IMR-90 (cell line): Measurements from ENCODE around the gene NEIL1. TPM values are rescaled to one million over a fixed set of nuclear protein-coding genes. Genes with fewer than 3 reads are reported as not detected.
A peak's percentile ranks its signal among the peaks of the same experiment; 100 is the strongest.

Experiments
- ATAC-seq: fragments of 200-7000 bp; cut with Tn5 transposase; 2 replicates; pipeline ENCODE4 v1.9.1; 2020; ENCODE audit warnings: low read depth, mild to moderate bottlenecking, moderate library complexity
- BruUV-seq: library from RNA; stranded (reverse); fragments of 400-500 nt; replicated peaks from 2 replicates; lab custom pipeline; 2021; lab: Mats Ljungman, UMichigan
- CTCF ChIA-PET: fragments of 300-600 bp; formaldehyde crosslinking; extraction: SDS; loops from one replicate; lab custom pipeline; 2021; ENCODE audit warnings: antibody characterized with exemption; lab: Yijun Ruan, JAX
- POLR2A ChIA-PET: fragments of 300-600 bp; sonication (Branson Sonifier 250); formaldehyde crosslinking; loops from one replicate; lab custom pipeline; 2022; ENCODE audit warnings: antibody characterized with exemption; ENCODE audit not compliant: unreplicated experiment; lab: Charles Lee
- DNase-seq: peaks from one replicate; pipeline ENCODE4 v3.0.0; 2013
- H2AFZ ChIP-seq: replicated peaks from 2 replicates; pipeline ENCODE3; 2013; ENCODE audit warnings: low read length, mild to moderate bottlenecking; ENCODE audit not compliant: poor library complexity
- H2AK5ac ChIP-seq: 2 replicates; pipeline ENCODE4 v1.6.1; 2013; ENCODE audit warnings: low read depth, low read length, inconsistent platforms
- H2AK9ac ChIP-seq: replicated peaks from 2 replicates; pipeline ENCODE3; 2013; ENCODE audit warnings: mild to moderate bottlenecking, low read depth, low read length, moderate library complexity; ENCODE audit not compliant: poor library complexity
- H2BK120ac ChIP-seq: 2 replicates; pipeline ENCODE4 v1.6.1; 2013; ENCODE audit warnings: low read depth, low read length, inconsistent platforms
- H2BK15ac ChIP-seq: 3 replicates; pipeline ENCODE4 v1.6.1; 2013; ENCODE audit warnings: low read depth, low read length, inconsistent platforms
- H2BK20ac ChIP-seq: 2 replicates; pipeline ENCODE4 v1.6.1; 2013; ENCODE audit warnings: low read depth, mild to moderate bottlenecking, inconsistent platforms, low read length, moderate library complexity
- H2BK5ac ChIP-seq: 2 replicates; pipeline ENCODE4 v1.6.1; 2013; ENCODE audit warnings: mild to moderate bottlenecking, low read depth, low read length, inconsistent platforms; ENCODE audit not compliant: poor library complexity, severe bottlenecking
- H3K14ac ChIP-seq: replicated peaks from 2 replicates; pipeline ENCODE4 v1.6.1; 2013; ENCODE audit warnings: low read depth, low read length, inconsistent platforms
- H3K18ac ChIP-seq: 2 replicates; pipeline ENCODE4 v1.6.1; 2013; ENCODE audit warnings: low read depth, low read length, control low read depth
- H3K23ac ChIP-seq: 2 replicates; pipeline ENCODE4 v1.6.1; 2013; ENCODE audit warnings: low read depth, low read length, inconsistent platforms
- H3K27ac ChIP-seq: 2 replicates; pipeline ENCODE4 v1.5.1; 2013; ENCODE audit warnings: mild to moderate bottlenecking, control low read depth, low read length; ENCODE audit not compliant: insufficient read depth
- H3K27me3 ChIP-seq: 2 replicates; pipeline ENCODE4 v1.6.1; 2013; ENCODE audit warnings: low read length; ENCODE audit not compliant: control insufficient read depth, insufficient read depth
- H3K36me3 ChIP-seq: 2 replicates; pipeline ENCODE4 v1.6.1; 2013; ENCODE audit warnings: low read length, mixed read lengths; ENCODE audit not compliant: control insufficient read depth, insufficient read depth
- H3K4ac ChIP-seq: 2 replicates; pipeline ENCODE4 v1.6.1; 2013; ENCODE audit warnings: low read depth, low read length, inconsistent platforms
- H3K4me1 ChIP-seq: 2 replicates; pipeline ENCODE4 v1.6.1; 2013; ENCODE audit warnings: low read length, mixed read lengths; ENCODE audit not compliant: control insufficient read depth, insufficient read depth
- H3K4me2 ChIP-seq: 2 replicates; pipeline ENCODE4 v1.6.1; 2013; ENCODE audit warnings: low read depth, mild to moderate bottlenecking, control low read depth, low read length, moderate library complexity
- H3K4me3 ChIP-seq: 2 replicates; pipeline ENCODE4 v1.5.1; 2013; ENCODE audit warnings: low read depth, mild to moderate bottlenecking, control low read depth, low read length, moderate library complexity; ENCODE audit not compliant: insufficient read depth
- H3K56ac ChIP-seq: 2 replicates; pipeline ENCODE4 v1.6.1; 2013; ENCODE audit warnings: low read length, inconsistent platforms; ENCODE audit not compliant: insufficient read depth; ENCODE audit errors: extremely low read depth
- H3K79me1 ChIP-seq, 2 experiments: 2 replicates each; pipeline ENCODE4 v1.6.1; 2013; ENCODE audit warnings: low read length in 2 of 2, inconsistent platforms in 1 of 2, low read depth in 1 of 2
- H3K9ac ChIP-seq: 2 replicates; pipeline ENCODE4 v1.6.1; 2013; ENCODE audit warnings: low read depth, low read length, control low read depth
- H3K9me1 ChIP-seq: 2 replicates; pipeline ENCODE4 v1.6.1; 2013; ENCODE audit warnings: low read length, inconsistent platforms; ENCODE audit not compliant: insufficient read depth
- H3K9me3 ChIP-seq: 2 replicates; pipeline ENCODE4 v1.6.1; 2013; ENCODE audit warnings: low read length; ENCODE audit not compliant: control insufficient read depth, insufficient read depth
- H4K20me1 ChIP-seq: 2 replicates; pipeline ENCODE4 v1.6.1; 2013; ENCODE audit warnings: low read length, inconsistent platforms; ENCODE audit not compliant: insufficient read depth
- H4K5ac ChIP-seq: 2 replicates; pipeline ENCODE4 v1.6.1; 2013; ENCODE audit warnings: mild to moderate bottlenecking, low read depth, low read length, control low read depth
- H4K8ac ChIP-seq, 2 experiments: 2 replicates each; pipeline ENCODE4 v1.6.1; 2013; ENCODE audit warnings: low read depth in 2 of 2, low read length in 2 of 2, control low read depth in 1 of 2, inconsistent platforms in 1 of 2
- H4K91ac ChIP-seq: 2 replicates; pipeline ENCODE4 v1.6.1; 2013; ENCODE audit warnings: low read depth, low read length, inconsistent platforms; ENCODE audit not compliant: insufficient read depth
- MAZ ChIP-seq: IDR thresholded peaks from 2 replicates; pipeline ENCODE4 v1.6.1; 2012; ENCODE audit warnings: low read depth, mild to moderate bottlenecking, low read length, improper control_type of control experiment, moderate library complexity, borderline replicate concordance
- NFE2L2 ChIP-seq: fragments of 150-350 bp; IDR thresholded peaks from 2 replicates; pipeline ENCODE4 v1.6.1; 2016; ENCODE audit warnings: low read depth, mild to moderate bottlenecking, low read length
- RFX5 ChIP-seq: IDR thresholded peaks from 2 replicates; pipeline ENCODE4 v1.8.0; 2012; ENCODE audit warnings: low read depth, mild to moderate bottlenecking, low read length, moderate library complexity
- WGBS, 2 experiments: methylation state at CpG; one replicate each; pipeline versions ENCODE4 v1.1.5 to v1.1.7; 2013; ENCODE audit warnings: missing lambda C conversion rate in 2 of 2; ENCODE audit not compliant: insufficient read length in 1 of 2; ENCODE audit errors: extremely low coverage in 2 of 2; 5-methylcytosine and 5-hydroxymethylcytosine counted together
- dilution Hi-C: fragments of 300-500 bp; cut with HindIII; formaldehyde crosslinking; loops from one replicate; pipeline ENCODE4 v1.14.3; 2018; ENCODE audit warnings: low sequenced_read_pairs; ENCODE audit not compliant: unreplicated experiment
- in situ Hi-C: fragments of 300-500 bp; cut with MboI; formaldehyde crosslinking; loops from 3 replicates; pipeline ENCODE4 v1.14.3; 2019; ENCODE audit warnings: low sequenced_read_pairs, inconsistent platforms, mixed read lengths
- intact Hi-C: fragments of 100-400 bp; cut with micrococcal nuclease; formaldehyde crosslinking; loops from 2 replicates; pipeline ENCODE4 v1.10.0; 2022
- polyA plus RNA-seq, 3 experiments: library from polyadenylated mRNA; depleted of rRNA; stranded (reverse); fragments of >200 nt; gene quantifications; 2 replicates each; pipeline ENCODE4 v1.2.3, GENCODE V29; 2012; ENCODE audit warnings: low replicate concordance in 1 of 3
- total RNA-seq: library from RNA; depleted of rRNA; stranded (reverse); fragments of >200 nt; gene quantifications from 2 replicates; pipeline ENCODE4 v1.2.3, GENCODE V29; 2012
- TF ChIP-seq, protein P1 (sequence below): conservative IDR thresholded peaks from 2 replicates; pipeline ENCODE4 v1.5.1; 2012; ENCODE audit warnings: mild to moderate bottlenecking, low read depth, low read length, improper control_type of control experiment

NEIL1 gene
- total and polyA plus RNA-seq, 2 of the 4 experiments (the other 2 are of a cell fraction): 1.1 to 3.6 TPM

- TF ChIP-seq NFE2L2: no peak
These were observed 1.3 kb downstream of the NEIL1 start (continued) for GRCh38 chr15:75348034-75348561.

DNA sequence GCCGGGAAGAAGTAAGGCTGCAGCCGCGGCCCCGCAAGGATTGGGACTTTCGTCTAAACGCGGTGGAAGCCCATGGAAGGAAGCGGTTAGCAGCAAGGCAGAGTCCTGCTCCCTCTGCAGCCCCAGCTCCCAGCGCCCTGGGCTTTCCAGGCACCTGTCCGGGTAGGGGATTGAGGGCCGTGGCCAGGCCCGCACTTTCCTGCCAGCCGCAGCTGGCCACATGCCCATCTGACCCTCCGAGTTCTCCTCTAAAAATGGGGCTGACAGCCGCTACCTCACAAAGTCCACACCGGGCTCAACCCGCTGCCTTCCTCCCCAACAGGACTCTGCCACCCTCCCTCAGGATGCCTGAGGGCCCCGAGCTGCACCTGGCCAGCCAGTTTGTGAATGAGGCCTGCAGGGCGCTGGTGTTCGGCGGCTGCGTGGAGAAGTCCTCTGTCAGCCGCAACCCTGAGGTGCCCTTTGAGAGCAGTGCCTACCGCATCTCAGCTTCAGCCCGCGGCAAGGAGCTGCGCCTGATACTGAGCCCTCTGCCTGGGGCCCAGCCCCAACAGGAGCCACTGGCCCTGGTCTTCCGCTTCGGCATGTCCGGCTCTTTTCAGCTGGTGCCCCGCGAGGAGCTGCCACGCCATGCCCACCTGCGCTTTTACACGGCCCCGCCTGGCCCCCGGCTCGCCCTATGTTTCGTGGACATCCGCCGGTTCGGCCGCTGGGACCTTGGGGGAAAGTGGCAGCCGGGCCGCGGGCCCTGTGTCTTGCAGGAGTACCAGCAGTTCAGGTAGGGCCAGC, 1.9 kb downstream of the NEIL1 start:
- H3K18ac ChIP-seq: no peak overlapping the region
- peak overlapping the region; percentile 93 for H3K4me2 ChIP-seq
- H3K27me3 ChIP-seq: peaks cover 2% of the 10 kb centered on the region; the same call in 1 of the 2 replicates
- H4K20me1 ChIP-seq: no peaks in the 10 kb centered on the region; the same call in 1 of the 2 replicates
- H2BK5ac ChIP-seq: no peak overlapping the region
- H4K8ac ChIP-seq: peak overlapping the region; percentile 88; a peak in 3 of 4 replicates
- TF ChIP-seq RFX5: no peak
- TF ChIP-seq, protein P1, sequence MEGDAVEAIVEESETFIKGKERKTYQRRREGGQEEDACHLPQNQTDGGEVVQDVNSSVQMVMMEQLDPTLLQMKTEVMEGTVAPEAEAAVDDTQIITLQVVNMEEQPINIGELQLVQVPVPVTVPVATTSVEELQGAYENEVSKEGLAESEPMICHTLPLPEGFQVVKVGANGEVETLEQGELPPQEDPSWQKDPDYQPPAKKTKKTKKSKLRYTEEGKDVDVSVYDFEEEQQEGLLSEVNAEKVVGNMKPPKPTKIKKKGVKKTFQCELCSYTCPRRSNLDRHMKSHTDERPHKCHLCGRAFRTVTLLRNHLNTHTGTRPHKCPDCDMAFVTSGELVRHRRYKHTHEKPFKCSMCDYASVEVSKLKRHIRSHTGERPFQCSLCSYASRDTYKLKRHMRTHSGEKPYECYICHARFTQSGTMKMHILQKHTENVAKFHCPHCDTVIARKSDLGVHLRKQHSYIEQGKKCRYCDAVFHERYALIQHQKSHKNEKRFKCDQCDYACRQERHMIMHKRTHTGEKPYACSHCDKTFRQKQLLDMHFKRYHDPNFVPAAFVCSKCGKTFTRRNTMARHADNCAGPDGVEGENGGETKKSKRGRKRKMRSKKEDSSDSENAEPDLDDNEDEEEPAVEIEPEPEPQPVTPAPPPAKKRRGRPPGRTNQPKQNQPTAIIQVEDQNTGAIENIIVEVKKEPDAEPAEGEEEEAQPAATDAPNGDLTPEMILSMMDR: no peak
- TF ChIP-seq MAZ: no peak
- H3K79me1 ChIP-seq: no peaks in the 10 kb centered on the region
- peak overlapping the region; percentile 65 for H4K5ac ChIP-seq
- in situ Hi-C loops: no loop called here
- DNase-seq (no peak), ATAC-seq (peak; percentile 13)
- H3K9me3 ChIP-seq: no peaks in the 10 kb centered on the region
- H3K27ac ChIP-seq: no peak overlapping the region; the same call in 1 of the 2 replicates
- 0 out of 2 replicates have a peak overlapping the region, but pooled peaks have one; percentile 1 for H3K23ac ChIP-seq
- peak overlapping the region; percentile 83 for H3K9ac ChIP-seq
- H2BK20ac ChIP-seq: no peak overlapping the region
- H3K4me3 ChIP-seq: peak overlapping the region; percentile 56
- H4K91ac ChIP-seq: peak overlapping the region; percentile 68
- H2AK5ac ChIP-seq: peak overlapping the region; percentile 80
- POLR2A ChIA-PET: no interaction called here
- H3K36me3 ChIP-seq: peaks cover 1% of the 10 kb centered on the region; the same call in 1 of the 2 replicates
- BruUV-seq: no TSS peak
- peaks cover 16% of the 10 kb centered on the region for H3K9me1 ChIP-seq
- WGBS, 2 experiments: 40% methylated on average over 33 of the region's 46 CpGs; no CpG with 5 or more reads in 1 of the 2 experiments
- H2AK9ac ChIP-seq: peak overlapping the region; percentile 92
- peak overlapping the region; percentile 96 for H2AFZ ChIP-seq
- dilution Hi-C loops: no loop called here
- H2BK120ac ChIP-seq: no peak overlapping the region
- H3K4ac ChIP-seq: peak overlapping the region; percentile 76
- 0 out of 2 replicates have a peak overlapping the region, but pooled peaks have one; percentile 82 for H3K14ac ChIP-seq
- intact Hi-C loops: no loop called here
- H3K56ac ChIP-seq: no peak overlapping the region
- CTCF ChIA-PET: no interaction called here
- H3K4me1 ChIP-seq: peaks cover 3% of the 10 kb centered on the region; the same call in 1 of the 2 replicates
- no peak overlapping the region for H2BK15ac ChIP-seq
